HG03457 (cell line): ENCODE data around the gene ZNF622.
"Not testable (repeated sequence)": the region's sequence is repeated elsewhere in the genome, so short reads cannot be mapped to it uniquely, and the experiment has no call there.

Source experiments
- ATAC-seq: cut with Tn5 transposase; IDR thresholded peaks from one replicate; pipeline ENCODE4 v1.9.1; 2021; ENCODE audit warnings: moderate number of reproducible peaks; ENCODE audit not compliant: unreplicated experiment

ZNF622 gene

DNA sequence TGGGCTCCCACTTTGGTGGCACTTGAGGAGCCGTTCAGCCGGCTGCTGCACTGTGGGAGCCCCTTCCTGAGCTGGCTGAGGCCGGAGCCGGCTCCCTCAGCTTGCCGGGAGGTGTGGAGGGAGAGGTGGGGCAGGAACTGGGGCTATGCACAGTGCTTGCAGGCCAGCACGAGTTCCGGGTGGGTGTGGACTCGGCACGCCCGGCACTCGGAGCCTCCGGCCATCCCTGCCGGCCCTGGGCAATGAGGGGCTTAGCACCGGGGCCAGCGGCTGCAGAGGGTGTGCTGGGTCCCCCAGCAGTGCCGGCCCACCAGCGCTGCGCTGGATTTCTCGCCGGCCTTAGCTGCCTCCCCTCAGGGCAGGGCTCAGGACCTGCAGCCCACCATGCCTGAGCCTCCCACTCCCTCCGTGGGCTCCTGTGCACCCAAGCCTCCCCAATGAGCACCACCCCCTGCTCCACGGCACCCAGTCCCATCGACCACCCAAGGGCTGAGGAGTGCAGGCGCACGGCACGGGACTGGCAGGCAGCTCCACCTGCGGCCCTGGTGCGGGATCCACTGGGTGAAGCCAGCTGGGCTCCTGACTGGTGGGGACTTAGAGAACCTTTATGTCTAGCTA is 29.4 kb downstream of the ZNF622 start:
- ATAC-seq: not testable (repeated sequence)

DNA sequence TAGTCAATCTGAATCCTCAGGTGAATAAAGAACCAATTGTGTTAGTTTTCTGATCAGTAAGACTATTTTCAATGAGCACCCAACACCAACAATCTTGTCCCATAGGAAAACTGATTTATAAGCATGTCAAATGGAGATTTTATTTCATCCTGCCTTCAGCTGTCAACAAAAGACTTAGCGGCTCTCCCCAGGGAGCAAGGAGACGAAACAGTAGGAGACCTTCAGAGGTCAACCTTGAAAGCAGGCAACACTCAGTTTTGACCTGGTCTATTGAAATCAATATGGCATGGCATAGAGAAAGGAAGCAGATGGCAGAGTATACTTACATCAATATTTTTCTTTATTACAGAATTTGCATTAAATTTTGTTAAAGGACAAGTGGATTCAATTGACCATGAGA is 34.1 kb downstream of the ZNF622 start:
- no peak for ATAC-seq

DNA sequence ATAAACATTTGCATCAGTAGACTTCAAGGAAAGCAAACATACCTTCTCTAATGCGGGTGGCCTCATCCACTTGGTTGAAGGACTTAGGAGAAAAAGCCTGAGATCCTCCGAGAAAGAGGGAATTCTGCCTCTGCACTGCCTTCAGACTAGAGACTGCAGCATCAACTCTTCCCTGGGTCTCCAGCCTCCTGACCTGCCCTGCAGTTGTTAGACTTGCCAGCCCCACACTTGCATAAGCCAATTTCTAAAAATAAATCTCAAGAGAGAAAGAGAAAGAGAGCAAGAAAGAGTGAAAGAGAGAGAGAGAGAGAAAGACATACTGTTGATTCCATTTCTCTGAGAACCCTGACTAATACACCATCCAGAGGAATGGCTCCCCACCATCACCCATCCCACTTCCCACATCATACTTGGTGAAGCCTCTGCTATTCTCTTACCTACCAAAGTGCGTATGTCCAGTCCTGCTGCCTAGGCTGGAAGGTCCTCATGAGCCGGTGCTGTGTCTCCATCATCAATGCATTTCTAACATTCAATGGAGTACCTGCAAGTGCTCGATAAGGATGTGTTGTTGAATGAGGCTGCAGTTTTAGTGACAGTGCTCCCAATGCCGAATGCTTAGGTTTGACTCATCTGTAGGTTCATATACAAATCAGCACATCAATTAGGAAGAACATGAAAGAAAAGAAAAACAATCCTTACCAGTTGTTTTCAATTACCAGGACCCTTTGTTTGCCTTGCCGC is 35.1 kb downstream of the ZNF622 start:
- ATAC-seq: no peak

DNA sequence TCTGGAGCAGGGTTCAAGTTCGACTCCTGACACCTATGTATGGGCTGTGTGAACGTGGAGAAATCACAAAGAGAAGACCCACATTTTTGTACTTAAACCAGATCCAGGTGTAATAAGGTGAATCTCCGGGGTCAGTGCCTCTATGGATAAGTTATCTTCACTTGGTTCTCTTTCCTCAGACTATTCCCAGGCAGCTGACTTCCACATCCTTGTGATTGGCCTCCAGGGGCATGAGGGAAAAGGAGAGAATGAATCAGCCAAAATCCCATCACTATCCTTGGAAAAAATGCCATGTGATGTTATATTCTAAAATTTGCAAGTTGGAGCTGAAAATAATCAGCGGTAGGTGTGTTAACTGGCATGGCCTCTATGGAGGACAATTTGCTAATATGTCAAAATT is 37.2 kb downstream of the ZNF622 start:
- no peak for ATAC-seq

DNA sequence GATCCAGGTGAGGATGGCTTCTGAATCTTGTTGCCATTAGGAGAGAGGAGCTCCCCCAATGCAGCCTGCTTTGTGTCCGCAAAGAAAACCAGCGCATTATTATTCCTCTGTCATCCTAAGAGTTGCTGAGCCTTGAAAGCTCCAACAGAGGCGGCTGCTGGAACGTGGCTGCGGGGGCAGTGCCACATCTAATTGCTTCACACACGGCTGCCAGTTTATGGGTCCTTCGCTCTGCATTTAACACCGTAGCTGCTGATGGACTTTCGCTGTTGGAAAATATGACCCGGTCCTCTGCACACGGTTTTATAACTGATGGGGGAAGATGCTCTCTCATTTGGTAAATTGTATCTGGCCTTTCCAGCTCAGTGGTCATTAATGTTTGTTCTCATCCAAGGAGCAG is 38.0 kb downstream of the ZNF622 start:
- no peak for ATAC-seq

DNA sequence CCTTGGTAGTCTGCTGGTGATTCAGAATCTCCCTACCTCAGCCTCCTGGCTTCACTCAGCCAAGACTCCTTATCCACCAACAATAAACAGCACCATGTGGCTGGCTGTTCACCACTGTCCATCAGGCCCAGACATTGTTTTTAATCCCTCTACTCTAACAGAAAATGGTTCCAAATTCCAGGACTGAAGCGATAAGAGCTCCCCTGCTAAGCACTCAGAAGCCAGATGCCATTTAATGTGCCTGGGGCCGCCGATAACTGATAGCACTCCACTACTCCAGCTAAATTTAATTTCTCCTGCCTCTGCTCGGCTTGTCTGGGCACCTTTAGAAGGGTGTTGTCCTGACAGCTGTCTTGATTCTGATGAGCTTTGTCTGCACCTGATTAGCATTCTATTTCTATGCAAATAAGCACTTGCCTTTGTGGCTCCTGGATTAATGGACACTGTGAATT is 47.1 kb downstream of the ZNF622 start:
- ATAC-seq: no peak

DNA sequence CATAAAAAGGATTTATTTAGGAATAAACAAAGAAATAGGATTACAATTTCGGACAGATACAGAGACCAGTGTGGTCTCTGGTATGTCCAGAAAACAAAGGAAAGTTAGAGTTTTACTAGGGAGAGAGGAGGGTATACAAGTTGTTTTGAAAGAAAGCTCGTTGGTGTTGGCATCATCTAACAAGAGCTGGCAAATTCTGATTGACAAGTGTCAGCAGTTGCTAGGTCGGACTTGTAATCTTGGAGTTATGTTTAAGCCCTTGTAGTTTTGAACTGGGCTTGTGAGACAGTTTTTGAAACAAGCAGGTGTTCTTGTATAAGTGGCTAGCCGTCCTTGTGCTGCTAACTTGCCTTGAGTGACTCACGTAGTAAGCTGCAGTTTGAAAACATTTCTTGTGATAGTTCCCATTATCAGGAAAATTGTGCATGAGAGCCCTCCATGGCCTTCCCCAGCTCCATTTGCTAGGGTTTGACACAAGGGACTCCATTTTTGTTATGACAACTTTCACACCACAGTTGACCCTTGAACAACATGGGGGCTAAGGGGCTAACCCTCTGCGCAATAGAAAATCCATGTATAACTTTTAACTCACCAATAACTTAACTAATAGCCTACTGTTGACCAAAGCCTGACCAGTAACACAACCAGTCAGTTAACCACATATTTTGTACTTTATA is 48.1 kb downstream of the ZNF622 start:
- ATAC-seq: no peak

DNA sequence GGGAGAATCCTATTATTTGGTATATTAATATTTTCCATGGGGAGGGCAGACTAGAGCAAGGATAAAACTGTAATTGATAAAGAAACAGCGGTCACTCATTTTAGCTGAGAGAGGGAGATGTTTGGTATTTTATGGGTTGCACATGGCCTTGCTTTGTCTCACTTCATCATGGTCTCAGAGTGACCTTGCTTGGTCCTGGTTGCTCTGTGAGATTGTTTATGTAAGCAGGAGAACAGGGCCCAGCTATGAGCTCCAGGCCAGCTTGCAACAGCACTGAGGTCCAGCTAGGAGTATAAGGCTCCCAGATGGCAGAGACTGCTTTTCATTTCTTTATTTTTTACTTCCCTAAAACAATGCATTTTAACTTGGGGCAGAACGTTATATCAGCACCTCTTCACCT is 50.7 kb downstream of the ZNF622 start:
- no peak for ATAC-seq

DNA sequence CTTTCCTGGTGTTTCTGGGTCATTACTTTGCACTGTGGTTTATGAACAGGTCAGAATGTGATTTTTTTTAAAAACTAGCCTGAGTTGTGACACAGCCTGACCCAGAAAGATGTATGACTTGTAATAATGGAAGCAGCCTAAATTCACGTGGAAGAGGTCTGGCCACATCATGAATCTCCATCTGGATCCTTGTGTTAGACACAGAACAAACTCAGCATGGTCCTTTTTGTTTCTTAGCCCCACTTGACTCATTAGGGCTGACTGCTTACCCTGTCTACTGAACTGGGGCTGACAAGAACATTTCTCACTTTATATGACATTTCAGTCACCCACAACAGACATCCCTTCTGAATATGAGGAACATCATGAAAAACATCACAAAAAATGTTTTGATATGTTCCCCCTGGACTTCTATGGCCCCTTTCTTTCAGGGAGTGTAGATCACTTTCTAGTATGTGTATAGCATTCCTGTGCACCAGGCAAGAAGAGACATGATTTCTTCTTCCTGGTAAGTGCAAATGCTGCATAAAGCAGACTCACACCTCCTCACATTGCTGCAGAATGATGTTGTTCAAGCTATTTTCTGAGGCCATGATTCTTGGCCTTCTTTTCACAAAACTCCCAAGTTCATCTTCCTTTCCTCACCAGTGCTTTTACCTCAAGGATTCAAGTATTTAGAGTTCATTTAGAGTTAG is 52.3 kb downstream of the ZNF622 start:
- ATAC-seq: no peak

DNA sequence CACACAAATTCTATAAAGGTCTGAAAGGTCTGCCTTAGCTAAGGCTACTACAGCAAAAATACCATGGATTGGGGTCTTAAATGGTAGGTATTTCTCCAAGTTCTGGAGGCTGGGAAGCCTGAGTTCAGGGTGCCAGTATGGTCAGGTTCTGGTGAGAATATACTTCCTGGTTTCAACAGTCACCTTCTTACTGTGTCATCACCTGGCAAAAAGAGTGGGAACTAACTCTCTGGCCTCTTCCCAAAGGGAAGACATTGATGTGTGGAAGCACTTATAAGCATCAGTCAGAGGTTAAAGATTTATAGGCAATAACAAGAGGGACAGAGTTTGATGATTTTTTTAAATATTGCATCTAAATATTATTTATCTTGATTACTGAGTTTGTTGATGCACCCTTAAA is 53.0 kb downstream of the ZNF622 start:
- no peak for ATAC-seq

DNA sequence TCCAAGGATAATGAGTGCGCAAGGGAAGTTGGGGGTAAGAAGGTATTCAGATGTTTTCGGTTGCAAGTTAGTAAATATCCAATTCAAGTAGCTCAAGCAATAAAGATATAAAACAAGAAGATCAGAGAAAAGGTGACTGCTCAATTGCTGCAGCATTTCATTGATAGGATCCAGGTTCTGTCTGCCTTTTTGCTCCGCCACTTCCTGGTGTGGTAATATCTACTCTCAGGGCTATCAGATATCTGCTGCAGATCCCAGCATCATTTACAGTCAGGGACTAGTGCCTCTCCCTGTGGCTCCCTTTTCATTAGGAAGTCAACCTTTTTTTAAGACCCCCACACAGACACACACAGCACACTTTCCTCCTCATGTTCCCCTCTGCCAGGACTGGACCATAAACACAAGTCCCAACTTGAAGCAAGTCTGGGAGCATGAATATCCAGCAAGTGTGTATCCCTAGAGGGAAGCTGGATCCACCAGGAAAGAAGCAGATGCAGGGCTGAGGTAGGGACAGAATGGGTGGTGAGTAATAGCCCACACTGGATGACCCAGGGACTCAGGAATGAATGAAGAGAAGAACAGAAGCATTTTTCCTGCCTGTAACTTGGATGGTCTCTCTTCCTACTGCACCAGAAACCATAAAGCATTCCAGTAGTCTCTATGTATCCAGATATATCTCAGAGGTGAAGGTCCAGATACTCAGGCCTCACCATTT is 53.7 kb downstream of the ZNF622 start:
- no peak for ATAC-seq

DNA sequence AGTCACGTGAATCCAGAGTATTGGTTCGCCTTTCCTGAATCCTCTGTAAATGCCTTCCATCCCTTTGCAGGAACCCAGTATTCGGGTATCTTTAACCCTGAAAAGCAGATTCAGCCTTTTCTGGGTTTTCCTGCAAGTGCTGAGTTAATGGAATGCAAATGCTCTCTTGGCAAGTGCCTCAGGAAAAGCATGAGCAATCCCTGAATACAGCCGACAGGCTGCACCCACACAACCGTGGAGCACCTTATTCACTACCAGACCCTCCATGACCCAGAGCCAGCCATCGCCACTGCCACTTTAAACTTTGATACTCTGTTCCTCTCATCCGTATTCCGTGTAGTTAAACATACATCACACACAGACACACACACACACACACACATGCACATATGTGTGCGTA is 54.4 kb downstream of the ZNF622 start:
- no peak for ATAC-seq

DNA sequence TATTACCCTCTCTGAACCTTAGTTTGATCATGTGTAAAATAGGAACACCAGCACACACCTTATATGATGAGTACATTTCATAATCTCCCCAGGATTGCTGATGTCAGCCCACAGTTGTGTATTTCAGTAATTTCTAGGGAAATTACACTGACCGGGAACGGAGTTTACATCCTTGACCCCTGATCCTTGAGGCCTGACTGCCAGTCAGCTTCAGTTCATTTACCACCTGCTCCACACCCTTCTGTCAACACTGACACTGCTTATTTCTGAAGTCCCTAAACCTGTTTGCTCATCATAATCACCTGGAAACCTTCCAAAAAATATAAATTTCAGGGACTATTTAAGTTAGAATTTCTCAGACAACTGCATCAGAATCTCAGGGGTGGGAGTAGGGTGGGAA is 55.3 kb downstream of the ZNF622 start:
- ATAC-seq: no peak

DNA sequence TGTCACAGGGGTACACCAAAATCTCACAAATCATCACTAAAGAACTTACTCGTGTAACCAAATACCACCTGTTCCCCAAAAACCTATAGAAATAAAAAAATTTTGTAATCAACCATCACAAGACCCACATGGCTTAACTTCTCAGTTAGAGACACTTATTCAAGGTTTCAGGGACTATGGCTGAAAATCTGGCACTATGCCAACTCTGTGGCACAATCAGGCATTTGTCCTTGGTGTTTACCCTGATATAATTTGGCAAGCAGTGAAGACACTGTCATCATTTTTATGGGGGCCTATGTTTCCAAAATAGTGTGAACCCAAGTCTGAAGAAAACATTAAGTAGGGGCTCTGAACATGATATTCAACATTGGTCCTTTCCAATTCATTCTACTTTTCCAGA is 59.0 kb downstream of the ZNF622 start:
- ATAC-seq: no peak

DNA sequence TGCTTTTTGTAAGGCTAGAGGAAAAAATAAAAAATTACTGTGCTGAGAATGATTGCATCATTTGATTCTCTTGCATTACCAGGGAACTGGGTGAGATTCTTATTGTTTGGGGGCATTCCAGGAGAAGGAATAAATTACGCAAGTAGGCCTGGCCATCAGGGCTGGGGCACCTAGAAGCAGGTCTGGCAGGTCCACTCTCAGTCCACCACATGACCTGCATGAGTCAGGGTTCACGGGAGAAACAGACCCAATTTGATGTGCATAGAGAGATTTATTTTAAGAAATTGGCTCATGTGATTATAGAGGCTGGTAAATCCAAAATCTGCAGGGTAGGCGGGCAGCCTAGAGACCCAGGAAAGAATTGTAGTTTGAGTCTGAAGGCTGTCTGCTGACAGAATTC is 59.6 kb downstream of the ZNF622 start:
- no peak for ATAC-seq
